ENCODE data around the gene HSPA8.

The HSPA8 gene

GRCh38 chr11:123040111-123040432 lies 21.9 kb downstream of the HSPA8 start:
- no peak overlapping the region for H2AFZ ChIP-seq (ENCODE audit: low read length)
- no peaks in the 10 kb centered on the region for H3K36me3 ChIP-seq (replicated peaks; ENCODE audit: insufficient read depth, low read length)
- no peaks in the 10 kb centered on the region for H3K79me2 ChIP-seq (ENCODE audit: low read length)
- DNase-seq = no peak
- H3F3A ChIP-seq (ENCODE audit: insufficient read depth, low read length) = no peaks in the 10 kb centered on the region
- H3K4me2 ChIP-seq (ENCODE audit: low read depth, low read length) = no peak overlapping the region
- no peak overlapping the region for H3K4me3 ChIP-seq (ENCODE audit: low read length)
- no peaks in the 10 kb centered on the region for H3K4me1 ChIP-seq (ENCODE audit: low read length)
- no peaks in the 10 kb centered on the region for H3K9me3 ChIP-seq (replicated peaks; ENCODE audit: insufficient read depth, low read length)
- no peaks in the 10 kb centered on the region for H3K27me3 ChIP-seq (replicated peaks; ENCODE audit: insufficient read depth, low read length)
- TF ChIP-seq CTCF (IDR thresholded peaks at IDR 0.05; ENCODE audit: low read length) = no peak
- no peak for TF ChIP-seq EZH2phosphoT487 (IDR thresholded peaks at IDR 0.05; ENCODE audit: low read length)
- TF ChIP-seq EZH2 (optimal IDR thresholded peaks at IDR 0.05; ENCODE audit: low read depth, low read length) = no peak
- H3K27ac ChIP-seq (ENCODE audit: low read length) = no peak overlapping the region
- H4K20me1 ChIP-seq (ENCODE audit: insufficient read depth, low read length) = no peaks in the 10 kb centered on the region
- no peak overlapping the region for H3K9ac ChIP-seq (ENCODE audit: low read length)
- no peaks in the 10 kb centered on the region for H3K9me2 ChIP-seq (replicated peaks; ENCODE audit: insufficient read depth, low read length)

GRCh38 chr11:123035831-123036230 lies 26.1 kb downstream of the HSPA8 start:
- Histone ChIP-seq H3K9me2 (replicated peaks; ENCODE audit: insufficient read depth, low read length) (no peaks in the 10 kb centered on the region), H4K20me1 (ENCODE audit: insufficient read depth, low read length) (no peaks in the 10 kb centered on the region), H3K27ac (ENCODE audit: low read length) (no peak overlapping the region), H3K79me2 (ENCODE audit: low read length) (no peaks in the 10 kb centered on the region), H3K9me3 (replicated peaks; ENCODE audit: insufficient read depth, low read length) (no peaks in the 10 kb centered on the region), H3K4me2 (ENCODE audit: low read depth, low read length) (no peak overlapping the region), H3F3A (ENCODE audit: insufficient read depth, low read length) (no peaks in the 10 kb centered on the region), H3K36me3 (replicated peaks; ENCODE audit: insufficient read depth, low read length) (no peaks in the 10 kb centered on the region), H3K9ac (ENCODE audit: low read length) (no peak overlapping the region), H2AFZ (ENCODE audit: low read length) (no peak overlapping the region), H3K4me1 (ENCODE audit: low read length) (no peaks in the 10 kb centered on the region), H3K4me3 (ENCODE audit: low read length) (no peak overlapping the region), H3K27me3 (replicated peaks; ENCODE audit: insufficient read depth, low read length) (no peaks in the 10 kb centered on the region)
- DNase-seq = no peak
- TF ChIP-seq EZH2phosphoT487 (IDR thresholded peaks at IDR 0.05; ENCODE audit: low read length) (no peak), EZH2 (optimal IDR thresholded peaks at IDR 0.05; ENCODE audit: low read depth, low read length) (no peak)

GRCh38 chr11:123034597-123034996 lies 27.3 kb downstream of the HSPA8 start:
- Histone ChIP-seq H3K4me2 (ENCODE audit: low read depth, low read length) (no peak overlapping the region), H3K9ac (ENCODE audit: low read length) (no peak overlapping the region), H3K36me3 (replicated peaks; ENCODE audit: insufficient read depth, low read length) (no peaks in the 10 kb centered on the region), H3K27ac (ENCODE audit: low read length) (no peak overlapping the region), H2AFZ (ENCODE audit: low read length) (no peak overlapping the region), H3K79me2 (ENCODE audit: low read length) (no peaks in the 10 kb centered on the region), H3K4me1 (ENCODE audit: low read length) (no peaks in the 10 kb centered on the region), H3K9me2 (replicated peaks; ENCODE audit: insufficient read depth, low read length) (no peaks in the 10 kb centered on the region), H4K20me1 (ENCODE audit: insufficient read depth, low read length) (no peaks in the 10 kb centered on the region), H3K9me3 (replicated peaks; ENCODE audit: insufficient read depth, low read length) (no peaks in the 10 kb centered on the region), H3F3A (ENCODE audit: insufficient read depth, low read length) (no peaks in the 10 kb centered on the region), H3K4me3 (ENCODE audit: low read length) (no peak overlapping the region), H3K27me3 (replicated peaks; ENCODE audit: insufficient read depth, low read length) (no peaks in the 10 kb centered on the region)
- TF ChIP-seq CTCF (IDR thresholded peaks at IDR 0.05; ENCODE audit: low read length) (no peak), EZH2phosphoT487 (IDR thresholded peaks at IDR 0.05; ENCODE audit: low read length) (no peak), EZH2 (optimal IDR thresholded peaks at IDR 0.05; ENCODE audit: low read depth, low read length) (no peak)
- no peak for DNase-seq

GRCh38 chr11:123033895-123034294 lies 28.0 kb downstream of the HSPA8 start:
- Histone ChIP-seq H3K36me3 (replicated peaks; ENCODE audit: insufficient read depth, low read length) (no peaks in the 10 kb centered on the region), H3K27me3 (replicated peaks; ENCODE audit: insufficient read depth, low read length) (no peaks in the 10 kb centered on the region), H3K4me3 (ENCODE audit: low read length) (no peak overlapping the region), H3K27ac (ENCODE audit: low read length) (no peak overlapping the region), H3K4me1 (ENCODE audit: low read length) (no peaks in the 10 kb centered on the region), H4K20me1 (ENCODE audit: insufficient read depth, low read length) (no peaks in the 10 kb centered on the region), H3K79me2 (ENCODE audit: low read length) (no peaks in the 10 kb centered on the region), H3K9me3 (replicated peaks; ENCODE audit: insufficient read depth, low read length) (no peaks in the 10 kb centered on the region), H2AFZ (ENCODE audit: low read length) (no peak overlapping the region), H3K9ac (ENCODE audit: low read length) (no peak overlapping the region), H3F3A (ENCODE audit: insufficient read depth, low read length) (no peaks in the 10 kb centered on the region), H3K9me2 (replicated peaks; ENCODE audit: insufficient read depth, low read length) (no peaks in the 10 kb centered on the region), H3K4me2 (ENCODE audit: low read depth, low read length) (no peak overlapping the region)
- TF ChIP-seq CTCF (IDR thresholded peaks at IDR 0.05; ENCODE audit: low read length) (no peak), EZH2 (optimal IDR thresholded peaks at IDR 0.05; ENCODE audit: low read depth, low read length) (no peak), EZH2phosphoT487 (IDR thresholded peaks at IDR 0.05; ENCODE audit: low read length) (no peak)
- DNase-seq = no peak

Measured in MM.1S (cell line).